Left ventricle myocardium inferior (tissue), 1 donor: Measurements from ENCODE around the gene ORC2. TPM values are rescaled to one million over a fixed set of nuclear protein-coding genes. Genes with fewer than 3 reads are reported as not detected.

ENCODE experiments used
- total RNA-seq: library from RNA; stranded (reverse); fragmentation: NEBNext Ultra II Directional; extraction: Animal tissue kit (Norgen Biotek cat#: 25700); gene quantifications from one replicate; pipeline ENCODE4 v1.2.1, GENCODE V29; 2021
- donor health status: DM: no; HTN: yes; CAD: no; lungs with severe emphysema.

The ORC2 gene
- total RNA-seq, 1 donor from 2014 or later, result 24.5 TPM

Other genes starting within 250 kb of the ORC2 start
- 63.2 TPM for gene BZW1, start 151.8 kb downstream of the ORC2 start, total RNA-seq
- gene CLK1, start 99.0 kb downstream of the ORC2 start, total RNA-seq, result 42.8 TPM
- 27.3 TPM for gene PPIL3, start 74.6 kb downstream of the ORC2 start, total RNA-seq
- gene NIF3L1, start 74.3 kb downstream of the ORC2 start, total RNA-seq, result 23.6 TPM
- gene HYCC2, start 108.0 kb upstream of the ORC2 start, total RNA-seq, result 11.5 TPM
- gene NDUFB3, start 108.3 kb upstream of the ORC2 start, total RNA-seq, result 466 TPM
- 238 TPM for gene CFLAR, start 152.5 kb upstream of the ORC2 start, total RNA-seq
- 5.4 TPM for gene CASP10, start 219.5 kb upstream of the ORC2 start, total RNA-seq